GM21447 (cell line): ENCODE measurements around the gene TTLL7.

Experiments used
- ATAC-seq: cut with Tn5 transposase; IDR thresholded peaks from one replicate; pipeline ENCODE4 v1.9.1; 2021; ENCODE audit not compliant: unreplicated experiment

The TTLL7 gene

GRCh38 chr1:83998498-83999315, at the start of gene TTLL7:
TSS of gene TTLL7 (minus strand) at chr1:83999132. CDS start at chr1:83952211, 46,921 bp downstream.
- ATAC-seq, result peak; percentile 90

- ATAC-seq, result no peak
These were observed 43.5 kb upstream of the TTLL7 start for GRCh38 chr1:84042461-84042860.

GRCh38 chr1:84037758-84038611, 39.1 kb upstream of the TTLL7 start:
- no peak for ATAC-seq

- ATAC-seq, result no peak
These were observed 32.9 kb upstream of the TTLL7 start for GRCh38 chr1:84031802-84032327.

GRCh38 chr1:84027368-84027767, 28.4 kb upstream of the TTLL7 start:
- no peak for ATAC-seq

GRCh38 chr1:84025966-84026365, 27.0 kb upstream of the TTLL7 start:
- no peak for ATAC-seq

- no peak for ATAC-seq
These were observed 22.9 kb upstream of the TTLL7 start for GRCh38 chr1:84021822-84022221.

- no peak for ATAC-seq
These were observed 21.2 kb upstream of the TTLL7 start for GRCh38 chr1:84020151-84020550.

GRCh38 chr1:84019217-84019616, 20.3 kb upstream of the TTLL7 start:
- ATAC-seq, result no peak

GRCh38 chr1:84013708-84014107, 14.8 kb upstream of the TTLL7 start:
- ATAC-seq, result no peak

- no peak for ATAC-seq
These were observed 13.1 kb upstream of the TTLL7 start for GRCh38 chr1:84012018-84012417.

- ATAC-seq, result no peak
These were observed 11.2 kb upstream of the TTLL7 start for GRCh38 chr1:84010136-84010535.

GRCh38 chr1:84008631-84009030, 9.7 kb upstream of the TTLL7 start:
- no peak for ATAC-seq

GRCh38 chr1:84006591-84006990, 7.7 kb upstream of the TTLL7 start:
- ATAC-seq, result no peak

GRCh38 chr1:84001501-84001900, 2.6 kb upstream of the TTLL7 start:
- ATAC-seq, result no peak

- ATAC-seq, result no peak
These were observed 2.1 kb upstream of the TTLL7 start for GRCh38 chr1:84000954-84001495.

GRCh38 chr1:84000196-84000885, 1.4 kb upstream of the TTLL7 start:
- ATAC-seq, result no peak

- ATAC-seq, result peak; percentile 91
These were observed 436 bp upstream of the TTLL7 start for GRCh38 chr1:83999316-83999819.

- ATAC-seq, result no peak
These were observed 781 bp downstream of the TTLL7 start for GRCh38 chr1:83998205-83998497.

GRCh38 chr1:83997631-83998030, 1.3 kb downstream of the TTLL7 start:
- no peak for ATAC-seq

GRCh38 chr1:83996621-83997020, 2.3 kb downstream of the TTLL7 start:
- no peak for ATAC-seq
